Uterus (tissue), 2 donors: Measurements from ENCODE around the gene UACA.

Experiments
- CTCF ChIP-seq, 4 experiments: fragments of 200-600 bp in 2 of 4; fragments of 450-650 bp in 2 of 4; sonication (generic) in 2 of 4; IDR thresholded peaks; one replicate each; pipeline ENCODE4 v1.5.1; 2016 to 2019; ENCODE audit warnings: antibody characterized with exemption in 4 of 4, mild to moderate bottlenecking in 2 of 4, moderate library complexity in 1 of 4
- POLR2A ChIP-seq, 2 donors: fragments of 450-650 bp; IDR thresholded peaks; one replicate each; pipeline ENCODE4 v1.6.1; 2016; ENCODE audit warnings: antibody characterized with exemption in 2 of 2, mild to moderate bottlenecking in 1 of 2, moderate library complexity in 1 of 2

- TF ChIP-seq CTCF (IDR thresholded peaks at IDR 0.05) = no peak
- no peak for TF ChIP-seq POLR2A (IDR thresholded peaks at IDR 0.05)
These were observed 31.9 kb upstream of the UACA start for GRCh38 chr15:70795311-70795665.
